GM18951 (cell line): ENCODE measurements around the gene FOSL1.

ENCODE experiments used
- POLR2A ChIP-seq: IDR thresholded peaks from 4 replicates; pipeline ENCODE4 v1.6.1; 2011; ENCODE audit warnings: mild to moderate bottlenecking; ENCODE audit not compliant: insufficient read length, insufficient read depth; ENCODE audit errors: extremely low read depth
- in situ Hi-C: fragments of 300-500 bp; cut with MboI; formaldehyde crosslinking; loops from one replicate; pipeline ENCODE4 v1.12.0; 2022; ENCODE audit warnings: low sequenced_read_pairs, mixed read lengths, inconsistent platforms; ENCODE audit not compliant: unreplicated experiment

FOSL1 gene

DNA sequence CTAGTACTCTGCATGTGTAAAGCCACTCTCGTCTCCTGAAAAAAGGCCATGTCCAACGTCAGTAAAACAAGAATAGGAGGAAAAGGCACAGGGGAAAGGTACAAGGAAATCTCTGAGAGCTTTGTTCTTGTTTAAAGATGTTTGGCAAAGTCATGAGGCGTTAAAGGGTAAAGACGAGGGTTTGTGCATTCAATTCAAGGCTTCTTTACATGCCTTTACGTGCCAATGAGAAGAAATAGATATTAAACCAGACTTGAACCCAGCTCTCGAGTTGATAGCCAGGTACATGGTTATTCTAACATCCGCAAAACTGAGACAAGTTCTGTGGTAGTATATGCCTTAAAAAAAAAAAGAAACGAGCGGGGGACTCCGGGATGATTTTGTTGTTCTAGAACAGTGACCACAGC, 41.5 kb downstream of the FOSL1 start:
- in situ Hi-C loops = no loop called here
- no peak for TF ChIP-seq POLR2A

DNA sequence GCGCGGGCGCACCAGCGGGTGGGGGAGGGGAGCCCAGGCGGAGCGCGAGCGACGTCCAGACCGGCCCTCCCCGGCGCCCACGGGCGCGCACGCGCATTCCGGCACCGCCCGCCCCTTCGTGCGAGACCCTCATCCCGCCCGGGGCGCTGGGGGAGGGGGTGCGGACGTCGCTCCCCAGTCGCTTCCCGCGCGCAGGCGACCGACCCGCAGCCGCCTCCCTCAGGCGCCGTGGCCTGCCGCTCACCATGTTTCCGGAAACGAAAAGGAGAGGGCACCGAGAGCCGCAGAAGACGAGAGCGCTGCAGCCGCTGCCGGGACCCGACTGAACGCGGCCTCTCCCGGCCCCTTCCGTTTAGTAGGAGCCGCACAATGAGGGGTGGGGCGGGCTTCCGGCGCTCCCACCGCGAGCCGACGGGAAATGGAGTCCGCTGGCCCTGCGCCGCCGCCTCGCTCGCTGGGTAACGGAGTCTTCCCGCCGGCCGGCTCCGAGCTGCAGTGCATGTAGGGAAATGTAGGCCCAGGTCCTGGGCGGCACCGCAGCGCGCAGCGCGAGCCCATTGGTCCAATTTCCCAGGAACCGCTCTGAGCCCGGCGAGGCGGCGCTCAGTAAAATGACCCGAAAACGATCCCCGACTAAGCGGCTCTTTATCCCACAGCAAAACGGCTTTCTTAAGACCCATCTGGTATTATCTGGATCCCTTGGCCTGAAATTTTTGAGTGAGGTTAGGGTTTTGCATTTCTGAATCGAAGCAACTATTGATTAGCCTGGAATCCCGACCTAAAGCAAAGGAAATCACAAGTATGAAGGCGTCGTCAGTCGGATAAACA, 42.1 kb downstream of the FOSL1 start, which contains the start of gene CFL1:
Gene CFL1 (minus strand): TSS at position 328 of the 828 bp plus-strand sequence. CDS start 81 bp downstream, at position 247.
- in situ Hi-C loops = no loop called here
- TF ChIP-seq POLR2A = peak; percentile 99

DNA sequence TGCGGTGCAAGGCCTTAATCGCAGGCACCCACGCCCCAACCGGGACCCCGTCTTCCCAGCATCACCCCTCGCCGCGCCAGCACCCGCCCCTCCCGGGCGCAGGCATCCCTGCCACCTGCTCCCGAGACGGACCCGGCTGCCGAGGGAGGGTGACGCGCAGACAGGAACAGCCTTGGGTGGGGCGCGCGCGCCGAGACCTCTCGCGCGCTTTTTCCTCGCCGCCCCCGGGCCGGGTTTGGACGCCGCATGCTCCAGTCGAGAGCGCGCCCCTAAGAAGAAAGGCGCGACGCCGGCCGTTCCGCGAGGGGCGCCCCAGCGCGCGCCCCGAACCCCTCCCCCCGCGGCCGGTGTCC, 42.7 kb downstream of the FOSL1 start:
- in situ Hi-C loops = no loop called here
- no peak for TF ChIP-seq POLR2A

DNA sequence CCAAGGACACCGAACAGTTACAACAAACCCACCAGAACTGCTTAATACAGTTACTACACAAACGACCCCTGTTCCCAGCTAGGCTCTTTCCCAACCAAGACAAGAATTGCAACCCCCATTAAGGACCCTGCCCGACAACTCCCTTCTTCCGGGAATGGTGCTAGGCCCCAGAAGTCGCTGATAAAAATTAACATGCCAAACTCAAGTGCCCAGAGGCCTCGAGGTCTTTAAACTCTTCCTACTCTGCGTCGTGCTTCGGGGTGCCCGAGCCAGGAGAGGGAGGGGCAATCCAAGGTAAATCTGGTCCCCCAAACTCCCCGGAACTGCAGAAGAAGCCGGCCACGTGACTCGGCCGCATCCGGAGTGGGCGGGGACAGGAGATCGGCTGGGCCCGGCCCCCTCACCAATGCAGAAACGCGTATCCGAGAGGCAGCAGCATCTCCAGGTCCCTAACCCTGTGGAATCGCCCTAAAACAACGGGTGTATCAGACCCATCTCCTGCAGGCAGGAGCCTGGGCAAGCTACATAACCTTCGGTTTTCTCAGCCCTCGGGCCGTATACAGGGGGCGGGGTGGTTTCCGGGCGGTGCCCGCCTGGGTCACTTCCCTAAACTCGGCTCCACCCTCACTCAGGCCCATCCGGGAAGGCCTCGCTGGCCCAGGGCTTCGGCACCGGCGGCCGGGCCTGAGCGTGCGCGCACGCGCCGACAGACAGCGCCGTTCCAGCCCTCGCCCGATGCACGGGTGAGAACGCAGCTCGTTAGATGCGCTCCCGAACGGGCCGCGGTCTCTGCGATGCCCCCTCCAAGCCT, 43.3 kb downstream of the FOSL1 start:
- in situ Hi-C loops = no loop called here

DNA sequence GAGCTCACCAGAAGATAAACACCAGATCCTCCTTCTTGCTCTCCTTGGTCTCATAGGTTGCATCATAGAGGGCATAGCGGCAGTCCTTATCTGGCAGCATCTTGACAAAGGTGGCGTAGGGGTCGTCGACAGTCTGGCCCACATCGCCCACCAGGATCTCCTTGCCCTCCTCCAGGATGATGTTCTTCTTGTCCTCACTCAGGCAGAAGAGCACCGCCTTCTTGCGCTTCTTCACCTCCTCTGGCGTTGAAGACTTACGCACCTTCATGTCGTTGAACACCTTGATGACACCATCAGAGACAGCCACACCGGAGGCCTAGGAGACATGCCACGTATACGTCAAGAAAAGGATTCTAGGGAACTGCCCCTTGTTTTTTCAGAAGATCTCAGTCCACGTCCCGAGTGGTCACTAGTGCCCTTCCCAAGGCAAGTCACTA, 44.2 kb downstream of the FOSL1 start:
- in situ Hi-C loops = no loop called here
- peak; percentile 13 for TF ChIP-seq POLR2A

More for the DNA sequence above, 43.3 kb downstream of the FOSL1 start:
- peak; percentile 65 for TF ChIP-seq POLR2A

DNA sequence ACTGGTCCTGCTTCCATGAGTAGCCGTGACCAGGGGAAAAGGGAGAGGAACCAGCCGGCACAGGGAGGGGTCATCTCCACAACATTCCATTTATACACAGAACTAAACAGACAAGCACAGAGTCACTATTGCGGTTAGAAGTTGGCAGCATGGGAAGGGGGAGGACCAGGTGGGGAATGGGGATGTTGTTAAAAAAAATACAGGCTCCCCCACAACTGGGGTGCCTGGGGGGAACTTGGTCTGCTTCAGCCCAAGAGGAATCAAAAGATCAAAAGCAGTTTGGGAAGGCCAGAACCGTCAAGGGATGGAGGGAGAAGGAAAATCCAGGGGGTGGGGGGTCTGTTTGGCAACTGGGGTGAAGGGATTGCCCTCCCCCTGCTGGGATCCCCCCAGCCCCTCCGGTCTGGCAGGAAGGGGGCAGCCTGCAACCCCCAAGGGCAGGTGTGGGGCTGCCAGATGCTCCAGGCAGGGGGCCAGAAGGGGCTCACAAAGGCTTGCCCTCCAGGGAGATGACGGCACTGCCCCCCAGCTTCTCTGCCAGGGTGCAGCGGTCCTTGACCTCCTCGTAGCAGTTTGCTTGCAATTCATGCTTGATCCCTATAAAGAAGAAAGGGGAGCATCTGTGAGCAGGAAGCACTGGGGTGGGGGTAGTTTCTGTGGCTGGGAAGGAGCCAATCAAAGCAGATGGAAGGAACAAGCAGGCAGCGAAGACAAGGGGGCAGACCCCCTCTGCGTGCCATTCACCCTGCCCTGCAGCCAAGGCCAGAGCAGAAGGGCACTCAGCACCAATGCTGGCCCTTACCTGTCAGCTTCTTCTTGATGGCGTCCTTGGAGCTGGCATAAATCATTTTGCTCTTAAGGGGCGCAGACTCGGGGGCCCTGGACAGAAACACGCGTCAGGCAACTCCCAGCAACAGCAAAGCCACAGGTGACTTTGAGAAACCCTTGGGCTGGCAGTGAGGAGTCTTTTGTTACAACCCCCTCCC, 45.0 kb downstream of the FOSL1 start:
- in situ Hi-C loops = no loop called here
- TF ChIP-seq POLR2A = no peak

DNA sequence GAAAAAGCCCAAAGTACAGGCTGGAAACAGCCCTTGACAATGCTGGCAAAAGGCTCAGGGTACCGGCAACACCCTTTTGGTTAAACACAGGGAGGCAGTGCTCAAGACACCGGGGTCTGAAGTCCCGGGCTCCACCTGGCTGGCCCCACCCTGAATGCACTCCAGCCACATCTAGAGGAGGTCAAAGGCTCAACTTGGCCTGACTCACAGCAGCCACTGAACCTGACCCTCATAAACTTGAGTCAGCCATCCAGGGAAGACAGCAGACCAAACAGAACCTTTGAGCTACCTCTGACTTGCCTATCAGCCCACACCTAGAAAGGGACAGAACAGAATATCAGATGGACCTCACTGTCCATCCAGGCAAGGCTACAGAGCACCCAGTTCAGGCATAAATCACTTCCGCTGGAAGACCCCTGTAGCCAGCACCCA, 46.0 kb downstream of the FOSL1 start:
- in situ Hi-C loops = no loop called here
- TF ChIP-seq POLR2A = no peak

DNA sequence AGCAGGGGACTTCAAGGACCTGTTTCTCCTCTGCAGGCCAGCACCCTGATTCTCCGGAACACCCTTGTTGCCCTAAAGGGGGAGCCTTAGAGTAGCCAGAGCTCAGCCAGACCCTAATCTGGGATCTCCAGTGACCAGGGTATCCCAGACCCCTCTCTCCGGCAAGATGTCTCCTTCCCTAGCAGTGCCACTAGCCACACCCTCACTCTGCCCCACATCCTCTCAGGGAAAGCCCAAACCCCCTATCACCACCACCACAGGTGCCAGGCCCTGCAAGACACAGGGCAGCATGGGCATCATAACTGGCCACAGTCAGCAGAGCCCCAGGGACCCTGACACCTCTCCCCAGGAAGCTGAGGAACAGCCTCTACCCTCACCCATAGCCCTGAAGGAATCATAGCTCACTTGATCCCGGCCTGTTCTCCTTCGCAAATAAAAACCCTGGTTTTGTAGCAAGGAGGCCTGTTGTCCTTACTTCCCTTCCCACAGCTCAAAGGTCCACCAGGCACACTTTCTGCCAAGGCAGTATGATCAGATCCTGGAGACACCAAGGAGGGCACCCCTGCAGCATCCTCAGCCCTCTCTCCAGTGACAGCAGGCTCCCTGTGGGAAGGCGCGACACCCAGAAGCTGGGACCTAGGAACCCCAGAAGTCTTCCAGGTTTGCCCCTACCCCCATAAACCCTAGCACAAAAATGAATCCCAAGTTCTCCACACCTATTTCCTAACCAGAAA, 46.8 kb downstream of the FOSL1 start:
- in situ Hi-C loops = no loop called here
- TF ChIP-seq POLR2A = peak; percentile 33

DNA sequence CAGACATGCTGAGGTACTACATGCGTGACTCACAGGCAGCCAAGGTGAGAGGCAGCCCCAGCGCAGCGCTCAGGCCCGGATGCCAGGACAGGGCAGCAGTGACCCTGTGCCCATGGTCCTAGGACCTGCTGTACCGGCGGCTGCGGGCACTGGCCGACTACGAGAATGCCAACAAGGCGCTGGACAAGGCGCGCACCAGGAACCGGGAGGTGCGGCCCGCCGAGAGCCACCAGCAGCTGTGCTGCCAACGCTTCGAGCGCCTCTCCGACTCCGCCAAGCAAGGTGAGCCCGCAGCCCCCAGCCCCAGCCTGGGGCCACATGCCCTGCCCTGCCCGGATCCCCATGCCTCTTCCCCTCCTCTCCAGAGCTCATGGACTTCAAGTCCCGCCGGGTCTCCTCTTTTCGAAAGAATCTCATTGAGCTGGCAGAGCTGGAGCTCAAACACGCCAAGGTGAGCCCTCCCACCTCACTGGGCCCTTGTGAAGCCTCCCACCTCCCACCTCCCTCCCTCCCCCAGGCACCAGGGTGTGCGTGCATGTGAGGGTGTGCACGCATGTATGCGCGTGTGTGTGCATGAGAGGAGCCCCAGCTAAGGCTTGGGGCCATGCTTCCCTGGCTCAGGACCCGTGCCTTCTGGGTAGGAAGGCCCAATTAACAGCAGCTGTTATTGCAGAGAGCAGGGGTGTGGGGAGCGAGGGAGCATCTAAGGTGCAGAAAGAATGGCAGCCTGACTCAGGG, 47.5 kb downstream of the FOSL1 start:
- in situ Hi-C loops = no loop called here
- no peak for TF ChIP-seq POLR2A

DNA sequence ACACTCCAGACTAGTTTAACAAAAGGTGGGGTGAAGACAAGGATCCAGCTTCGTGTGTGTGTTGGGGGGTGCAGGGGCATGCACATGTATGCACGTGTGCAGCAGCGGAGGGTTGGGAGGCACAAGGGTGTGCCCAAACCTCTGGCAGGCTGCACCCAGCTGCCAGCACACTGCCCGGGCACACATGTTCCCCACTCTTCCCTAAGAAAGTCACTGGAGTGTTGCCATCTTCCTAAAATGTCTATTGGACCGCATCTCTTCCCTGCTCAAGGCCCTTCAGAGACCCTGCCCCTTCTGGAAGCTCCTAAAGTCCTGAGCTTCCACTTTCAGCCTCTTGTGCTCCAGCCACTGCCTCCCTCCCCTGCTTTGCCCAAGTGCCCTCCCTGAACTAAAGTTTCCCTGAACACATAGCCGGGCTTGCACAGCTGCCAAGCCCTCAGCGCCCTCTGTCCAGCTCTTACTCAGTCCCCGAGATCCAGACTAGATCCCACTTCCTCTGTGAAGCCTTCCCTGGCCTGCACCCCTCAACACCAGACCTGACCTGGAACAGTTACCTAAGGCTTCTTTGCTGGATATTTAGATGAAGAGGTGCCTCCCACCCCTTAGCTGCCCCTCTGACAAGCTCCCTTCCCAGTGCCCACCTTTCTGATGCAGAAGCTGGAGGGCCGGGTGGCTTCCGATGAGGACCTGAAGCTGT, 48.2 kb downstream of the FOSL1 start:
- in situ Hi-C loops = no loop called here
- peak; percentile 26 for TF ChIP-seq POLR2A

DNA sequence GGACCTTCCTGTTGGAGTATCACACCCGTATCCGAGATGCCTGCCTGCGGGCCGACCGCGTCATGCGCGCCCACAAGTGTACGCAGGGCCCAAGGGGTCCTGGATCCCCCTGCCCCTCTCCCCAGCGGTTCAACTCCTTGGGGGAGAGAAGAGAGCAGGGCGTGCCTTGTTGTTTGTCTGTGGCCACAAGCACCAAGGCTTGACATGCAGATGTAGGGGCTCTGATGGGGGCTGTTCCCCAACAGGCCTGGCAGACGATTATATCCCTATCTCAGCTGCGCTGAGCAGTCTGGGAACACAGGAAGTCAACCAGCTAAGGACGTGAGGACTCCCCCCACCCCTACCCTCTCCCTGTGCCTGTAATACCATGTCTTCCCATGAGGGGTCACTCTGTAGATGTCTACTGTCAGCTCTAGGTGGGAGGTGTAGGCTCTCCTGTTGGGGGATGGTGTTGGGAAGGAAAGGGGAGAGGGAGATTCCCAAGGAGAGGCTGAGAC, 49.1 kb downstream of the FOSL1 start:
- TF ChIP-seq POLR2A = peak; percentile 20
- in situ Hi-C loops = no loop called here
